Stimulated activated naive CD8-positive, alpha-beta T cell treated with anti-CD3 and anti-CD28 coated beads, Interleukin-15, Interleukin-2, amounts not matched to agents 100 ng/mL and 50 ng/mL, for 24 hours (primary cell): Measurements from ENCODE around the gene TEX52.
"Not testable (repeated sequence)": the region's sequence is repeated elsewhere in the genome, so short reads cannot be mapped to it uniquely, and the experiment has no call there.

ENCODE experiments used
- H3K27ac Mint-ChIP-seq: one replicate; pipeline ENCODE4 v1.8.0; 2021; ENCODE audit warnings: mild to moderate bottlenecking, mixed read lengths
- H3K27me3 Mint-ChIP-seq: one replicate; pipeline ENCODE4 v1.8.0; 2021; ENCODE audit warnings: mixed read lengths
- H3K36me3 Mint-ChIP-seq: one replicate; pipeline ENCODE4 v1.8.0; 2021; ENCODE audit warnings: low read depth, mixed read lengths
- H3K4me1 Mint-ChIP-seq: one replicate; pipeline ENCODE4 v1.8.0; 2021; ENCODE audit warnings: low read depth, mixed read lengths
- H3K4me3 Mint-ChIP-seq: one replicate; pipeline ENCODE4 v1.8.0; 2021; ENCODE audit warnings: mild to moderate bottlenecking, mixed read lengths
- H3K9me3 Mint-ChIP-seq: one replicate; pipeline ENCODE4 v1.8.0; 2021; ENCODE audit warnings: mixed read lengths

Gene TEX52

GRCh38 chr12:2879853-2880252, 23.0 kb upstream of the TEX52 start:
- Mint-ChIP-seq H3K27ac (peak overlapping the region; percentile 24), H3K36me3 (peaks cover 37% of the 10 kb centered on the region), H3K27me3 (no peaks in the 10 kb centered on the region), H3K4me1 (peaks cover 42% of the 10 kb centered on the region), H3K9me3 (no peaks in the 10 kb centered on the region), H3K4me3 (peak overlapping the region; percentile 7)

GRCh38 chr12:2877953-2878732, 21.3 kb upstream of the TEX52 start:
- no peaks in the 10 kb centered on the region for H3K27me3 Mint-ChIP-seq
- peaks cover 37% of the 10 kb centered on the region for H3K4me1 Mint-ChIP-seq
- peak overlapping the region; percentile 96 for H3K27ac Mint-ChIP-seq
- H3K9me3 Mint-ChIP-seq: no peaks in the 10 kb centered on the region
- H3K36me3 Mint-ChIP-seq: peaks cover 41% of the 10 kb centered on the region
- peak overlapping the region; percentile 99 for H3K4me3 Mint-ChIP-seq

- Mint-ChIP-seq H3K27ac (peak within 1 kb of the TSS; percentile 96), H3K36me3 (peaks cover 45% of the 10 kb centered on the region), H3K9me3 (no peaks in the 10 kb centered on the region), H3K4me3 (peak within 1 kb of the TSS; percentile 99), H3K27me3 (no peaks in the 10 kb centered on the region), H3K4me1 (peaks cover 37% of the 10 kb centered on the region)
These were observed 20.5 kb upstream of the TEX52 start, which contains the start of the genes FOXM1 and RHNO1 for GRCh38 chr12:2877047-2877952. Gene FOXM1, minus strand, starts transcription at chr12:2877174. Its CDS starts 2,696 bp downstream, at chr12:2874478. Gene RHNO1, plus strand, starts transcription at chr12:2877223. Its CDS starts 8,144 bp downstream, at chr12:2885367.

GRCh38 chr12:2876431-2877046, 19.7 kb upstream of the TEX52 start:
- H3K9me3 Mint-ChIP-seq: no peaks in the 10 kb centered on the region
- H3K4me1 Mint-ChIP-seq: peaks cover 33% of the 10 kb centered on the region
- no peaks in the 10 kb centered on the region for H3K27me3 Mint-ChIP-seq
- H3K36me3 Mint-ChIP-seq: peaks cover 41% of the 10 kb centered on the region
- H3K27ac Mint-ChIP-seq: peak overlapping the region; percentile 85
- peak overlapping the region; percentile 99 for H3K4me3 Mint-ChIP-seq

GRCh38 chr12:2868986-2869632, 12.3 kb upstream of the TEX52 start:
- not testable (repeated sequence) for H3K27me3 Mint-ChIP-seq, H3K27ac Mint-ChIP-seq, H3K9me3 Mint-ChIP-seq, H3K4me3 Mint-ChIP-seq
- Mint-ChIP-seq H3K36me3 (peaks cover 51% of the 10 kb centered on the region), H3K4me1 (peaks cover 23% of the 10 kb centered on the region)

- H3K36me3 Mint-ChIP-seq: peaks cover 77% of the 10 kb centered on the region
- H3K4me3 Mint-ChIP-seq: no peak overlapping the region
These were observed 7.4 kb upstream of the TEX52 start for GRCh38 chr12:2864198-2864597.

GRCh38 chr12:2863402-2863801, 6.6 kb upstream of the TEX52 start:
- H3K9me3 Mint-ChIP-seq, H3K4me3 Mint-ChIP-seq, H3K27me3 Mint-ChIP-seq, H3K27ac Mint-ChIP-seq: not testable (repeated sequence)
- Mint-ChIP-seq H3K4me1 (peaks cover 15% of the 10 kb centered on the region), H3K36me3 (peaks cover 74% of the 10 kb centered on the region)

More at GRCh38 chr12:2864198-2864597, 7.4 kb upstream of the TEX52 start:
- Mint-ChIP-seq H3K4me1 (peaks cover 23% of the 10 kb centered on the region), H3K27ac (no peak overlapping the region), H3K27me3 (no peaks in the 10 kb centered on the region), H3K9me3 (no peaks in the 10 kb centered on the region)

GRCh38 chr12:2862876-2863275, 6.0 kb upstream of the TEX52 start:
- Mint-ChIP-seq H3K36me3 (peaks cover 75% of the 10 kb centered on the region), H3K4me3 (no peak overlapping the region), H3K27ac (no peak overlapping the region), H3K27me3 (no peaks in the 10 kb centered on the region), H3K4me1 (peaks cover 9% of the 10 kb centered on the region), H3K9me3 (no peaks in the 10 kb centered on the region)

- Mint-ChIP-seq H3K27ac (no peak overlapping the region), H3K4me1 (no peaks in the 10 kb centered on the region), H3K9me3 (no peaks in the 10 kb centered on the region), H3K4me3 (no peak overlapping the region), H3K36me3 (peaks cover 65% of the 10 kb centered on the region), H3K27me3 (no peaks in the 10 kb centered on the region)
These were observed 3.3 kb upstream of the TEX52 start for GRCh38 chr12:2860170-2860569.

GRCh38 chr12:2858944-2859421, 2.1 kb upstream of the TEX52 start:
- Mint-ChIP-seq H3K4me1 (no peaks in the 10 kb centered on the region), H3K27me3 (no peaks in the 10 kb centered on the region), H3K9me3 (no peaks in the 10 kb centered on the region), H3K27ac (peak overlapping the region; percentile 55), H3K4me3 (no peak overlapping the region), H3K36me3 (peaks cover 55% of the 10 kb centered on the region)

GRCh38 chr12:2858334-2858733, 1.5 kb upstream of the TEX52 start:
- peaks cover 49% of the 10 kb centered on the region for H3K36me3 Mint-ChIP-seq
- H3K9me3 Mint-ChIP-seq: no peaks in the 10 kb centered on the region
- H3K27ac Mint-ChIP-seq: no peak overlapping the region

GRCh38 chr12:2857576-2857975, 737 bp upstream of the TEX52 start:
- Mint-ChIP-seq H3K36me3 (peaks cover 42% of the 10 kb centered on the region), H3K27me3 (no peaks in the 10 kb centered on the region), H3K27ac (no peak overlapping the region), H3K9me3 (no peaks in the 10 kb centered on the region), H3K4me3 (no peak overlapping the region), H3K4me1 (no peaks in the 10 kb centered on the region)

More at GRCh38 chr12:2858334-2858733, 1.5 kb upstream of the TEX52 start:
- no peaks in the 10 kb centered on the region for H3K4me1 Mint-ChIP-seq
- no peak overlapping the region for H3K4me3 Mint-ChIP-seq
- no peaks in the 10 kb centered on the region for H3K27me3 Mint-ChIP-seq

- no peaks in the 10 kb centered on the region for H3K27me3 Mint-ChIP-seq
- no peak overlapping the region for H3K27ac Mint-ChIP-seq
- H3K4me3 Mint-ChIP-seq: no peak overlapping the region
- no peaks in the 10 kb centered on the region for H3K9me3 Mint-ChIP-seq
- H3K4me1 Mint-ChIP-seq: no peaks in the 10 kb centered on the region
- peaks cover 30% of the 10 kb centered on the region for H3K36me3 Mint-ChIP-seq
These were observed 788 bp downstream of the TEX52 start for GRCh38 chr12:2856051-2856450.

GRCh38 chr12:2855546-2855945, 1.3 kb downstream of the TEX52 start:
- Mint-ChIP-seq H3K27ac (no peak overlapping the region), H3K9me3 (no peaks in the 10 kb centered on the region), H3K4me3 (no peak overlapping the region), H3K27me3 (no peaks in the 10 kb centered on the region), H3K4me1 (no peaks in the 10 kb centered on the region), H3K36me3 (peaks cover 28% of the 10 kb centered on the region)
